Osteoblast (primary cell): Measurements from ENCODE around the gene PLEKHG4B. TPM values are rescaled to one million over a fixed set of nuclear protein-coding genes. Genes with fewer than 3 reads are reported as not detected.

Experiments used
- DNase-seq: peaks from one replicate; pipeline ENCODE4 v3.0.0; 2011; ENCODE audit warnings: low spot score, mixed read lengths; ENCODE audit not compliant: insufficient read length; ENCODE audit errors: missing footprints
- H2AFZ ChIP-seq: 2 replicates; pipeline ENCODE4 v1.6.0; 2011; ENCODE audit warnings: mild to moderate bottlenecking, low read length
- H3K27ac ChIP-seq: 2 replicates; pipeline ENCODE4 v1.5.1; 2011; ENCODE audit warnings: mild to moderate bottlenecking, low read depth, low read length, moderate library complexity
- H3K27me3 ChIP-seq: 2 replicates; pipeline ENCODE4 v1.6.0; 2012; ENCODE audit warnings: mild to moderate bottlenecking, control low read depth, inconsistent platforms, low read length, moderate library complexity; ENCODE audit not compliant: insufficient read depth
- H3K36me3 ChIP-seq: 2 replicates; pipeline ENCODE4 v1.5.1; 2011; ENCODE audit warnings: mild to moderate bottlenecking, low read length, control low read depth, moderate library complexity; ENCODE audit not compliant: insufficient read depth
- H3K4me1 ChIP-seq: 2 replicates; pipeline ENCODE4 v1.5.1; 2011; ENCODE audit warnings: mild to moderate bottlenecking, low read length, control low read depth, moderate library complexity; ENCODE audit not compliant: insufficient read depth
- H3K4me2 ChIP-seq: 2 replicates; pipeline ENCODE4 v1.6.0; 2011; ENCODE audit warnings: mild to moderate bottlenecking, low read length; ENCODE audit not compliant: insufficient read depth
- H3K4me3 ChIP-seq: fragments of 200-600 bp; sonication (generic); 3 replicates; pipeline ENCODE4 v1.5.1; 2012; ENCODE audit warnings: mild to moderate bottlenecking, low read length, inconsistent platforms; ENCODE audit not compliant: insufficient read depth
- H3K79me2 ChIP-seq: 2 replicates; pipeline ENCODE4 v1.6.0; 2012; ENCODE audit warnings: mild to moderate bottlenecking, low read length, control low read depth, inconsistent platforms; ENCODE audit not compliant: insufficient read depth
- H3K9me3 ChIP-seq: 2 replicates; pipeline ENCODE4 v1.5.1; 2011; ENCODE audit warnings: low read depth, low read length, control low read depth
- H4K20me1 ChIP-seq: 2 replicates; pipeline ENCODE4 v1.6.0; 2012; ENCODE audit warnings: mild to moderate bottlenecking, low read length, control low read depth; ENCODE audit not compliant: insufficient read depth
- total RNA-seq: library from RNA; depleted of rRNA; stranded (reverse); fragments of >200 nt; gene quantifications from 2 replicates; pipeline ENCODE4 v1.2.3, GENCODE V29; 2012
- TF ChIP-seq, protein P1 (sequence below): IDR thresholded peaks from 2 replicates; pipeline ENCODE4 v1.5.1; 2011; ENCODE audit warnings: mild to moderate bottlenecking, low read depth, low read length, moderate library complexity; ENCODE audit errors: extremely low read depth

PLEKHG4B gene
- total RNA-seq, 1 donor, result 0.36 TPM

DNA sequence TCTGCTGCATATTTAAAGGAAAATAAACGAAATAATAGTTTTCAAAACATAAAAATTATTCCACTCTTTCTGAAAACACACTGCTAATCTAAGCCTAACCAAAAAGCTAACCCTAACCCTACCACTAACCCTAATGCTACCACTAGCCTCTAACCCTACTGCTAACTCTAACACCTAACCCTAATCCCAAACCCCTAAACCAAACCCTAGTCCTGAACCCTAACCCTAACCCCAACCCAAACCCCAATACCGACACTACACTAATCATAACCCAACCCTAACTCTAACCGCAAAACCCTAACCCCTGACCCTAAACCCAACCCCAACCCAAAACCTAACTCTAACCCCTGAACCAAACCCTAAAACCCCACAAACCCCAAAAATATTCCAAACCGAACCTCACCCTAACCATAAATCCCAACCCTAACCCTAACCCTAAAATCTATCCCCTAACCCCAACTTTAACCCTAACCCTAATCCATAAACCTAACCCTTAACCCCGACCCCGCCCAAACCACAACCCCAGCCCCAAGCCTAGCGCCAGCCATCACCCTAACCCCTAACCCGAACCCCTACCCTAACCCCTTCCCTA, 41.9 kb upstream of the PLEKHG4B start:
- DNase-seq, result no peak
- TF ChIP-seq, protein P1, sequence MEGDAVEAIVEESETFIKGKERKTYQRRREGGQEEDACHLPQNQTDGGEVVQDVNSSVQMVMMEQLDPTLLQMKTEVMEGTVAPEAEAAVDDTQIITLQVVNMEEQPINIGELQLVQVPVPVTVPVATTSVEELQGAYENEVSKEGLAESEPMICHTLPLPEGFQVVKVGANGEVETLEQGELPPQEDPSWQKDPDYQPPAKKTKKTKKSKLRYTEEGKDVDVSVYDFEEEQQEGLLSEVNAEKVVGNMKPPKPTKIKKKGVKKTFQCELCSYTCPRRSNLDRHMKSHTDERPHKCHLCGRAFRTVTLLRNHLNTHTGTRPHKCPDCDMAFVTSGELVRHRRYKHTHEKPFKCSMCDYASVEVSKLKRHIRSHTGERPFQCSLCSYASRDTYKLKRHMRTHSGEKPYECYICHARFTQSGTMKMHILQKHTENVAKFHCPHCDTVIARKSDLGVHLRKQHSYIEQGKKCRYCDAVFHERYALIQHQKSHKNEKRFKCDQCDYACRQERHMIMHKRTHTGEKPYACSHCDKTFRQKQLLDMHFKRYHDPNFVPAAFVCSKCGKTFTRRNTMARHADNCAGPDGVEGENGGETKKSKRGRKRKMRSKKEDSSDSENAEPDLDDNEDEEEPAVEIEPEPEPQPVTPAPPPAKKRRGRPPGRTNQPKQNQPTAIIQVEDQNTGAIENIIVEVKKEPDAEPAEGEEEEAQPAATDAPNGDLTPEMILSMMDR, result no peak
- H3K9me3 ChIP-seq, result no peaks in the 10 kb centered on the region
- no peak overlapping the region for H2AFZ ChIP-seq
- no peaks in the 10 kb centered on the region for H4K20me1 ChIP-seq
- H3K36me3 ChIP-seq, result no peaks in the 10 kb centered on the region
- H3K27ac ChIP-seq, result no peak overlapping the region
- no peaks in the 10 kb centered on the region for H3K4me1 ChIP-seq
- no peak overlapping the region for H3K4me3 ChIP-seq
- H3K4me2 ChIP-seq, result no peak overlapping the region
- H3K27me3 ChIP-seq, result peaks cover 29% of the 10 kb centered on the region
- no peaks in the 10 kb centered on the region for H3K79me2 ChIP-seq

DNA sequence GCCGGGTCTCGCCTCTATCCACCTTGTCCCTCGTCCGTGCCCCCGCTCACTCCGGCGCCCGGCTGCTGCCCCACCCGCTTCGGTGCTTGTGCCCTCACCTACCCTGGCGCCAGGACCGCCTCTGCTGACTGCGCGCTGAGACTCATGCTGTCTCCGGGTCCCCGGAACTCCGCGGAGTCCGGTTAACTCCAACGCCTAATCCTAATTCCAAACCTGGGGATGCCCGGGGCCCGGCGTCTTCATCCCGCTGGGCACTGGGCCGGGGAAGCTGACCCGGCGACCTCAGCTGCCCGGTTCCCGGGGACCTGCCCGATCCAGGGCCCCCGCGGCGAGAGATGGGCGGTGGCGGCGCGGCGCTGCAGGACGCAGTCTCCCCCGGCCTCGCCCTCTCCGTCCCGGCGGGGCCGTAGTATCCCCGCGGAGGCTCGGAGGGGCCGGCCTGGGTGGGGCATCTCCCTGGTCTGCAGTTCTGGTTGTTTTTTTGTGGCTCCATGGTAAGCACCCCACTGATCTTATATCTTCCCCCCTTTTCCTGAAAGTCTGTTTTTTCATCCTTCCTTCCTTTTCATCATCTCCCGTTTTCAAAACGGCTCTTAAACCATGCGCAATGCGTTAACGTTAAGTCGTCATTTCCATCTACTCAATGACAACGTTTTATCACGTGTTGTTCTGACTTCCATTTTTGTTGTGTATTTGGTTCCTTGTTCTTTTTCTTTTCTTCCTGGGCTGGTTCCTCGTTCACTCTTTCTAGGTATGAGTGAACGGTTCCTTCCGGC, 41.1 kb upstream of the PLEKHG4B start:
- no peaks in the 10 kb centered on the region for H3K79me2 ChIP-seq
- H3K4me1 ChIP-seq, result no peaks in the 10 kb centered on the region
- no peak overlapping the region for H3K4me2 ChIP-seq
- H3K27ac ChIP-seq, result no peak overlapping the region
- TF ChIP-seq, protein P1, result no peak
- H4K20me1 ChIP-seq, result no peaks in the 10 kb centered on the region
- no peaks in the 10 kb centered on the region for H3K9me3 ChIP-seq
- DNase-seq, result peak; percentile 51
- H3K36me3 ChIP-seq, result no peaks in the 10 kb centered on the region
- H3K4me3 ChIP-seq, result no peak overlapping the region
- H3K27me3 ChIP-seq, result peaks cover 27% of the 10 kb centered on the region
- H2AFZ ChIP-seq, result no peak overlapping the region

DNA sequence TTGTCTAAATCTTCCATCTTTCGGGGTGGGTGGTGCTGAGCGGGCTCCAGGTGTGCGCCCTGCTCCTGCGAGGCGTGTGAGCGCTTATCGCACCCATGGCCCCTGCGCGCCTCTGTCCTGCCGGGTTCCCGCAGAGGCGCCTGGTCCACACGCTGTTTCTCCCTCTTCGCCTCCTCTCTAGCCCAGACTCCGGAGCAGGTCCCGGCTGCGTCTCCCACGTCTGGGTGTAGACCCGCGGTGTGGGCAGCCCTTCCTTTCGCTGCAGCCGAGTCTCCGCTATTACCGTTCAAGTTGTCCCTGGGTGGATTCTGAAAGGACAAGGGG, 40.5 kb upstream of the PLEKHG4B start:
- peak; percentile 58 for DNase-seq
- Histone ChIP-seq H3K9me3 (no peaks in the 10 kb centered on the region), H3K36me3 (no peaks in the 10 kb centered on the region), H3K79me2 (no peaks in the 10 kb centered on the region), H4K20me1 (no peaks in the 10 kb centered on the region), H3K4me3 (no peak overlapping the region), H3K27me3 (peaks cover 27% of the 10 kb centered on the region), H3K4me2 (no peak overlapping the region), H2AFZ (no peak overlapping the region), H3K4me1 (no peaks in the 10 kb centered on the region), H3K27ac (no peak overlapping the region)
- TF ChIP-seq, protein P1, result no peak

DNA sequence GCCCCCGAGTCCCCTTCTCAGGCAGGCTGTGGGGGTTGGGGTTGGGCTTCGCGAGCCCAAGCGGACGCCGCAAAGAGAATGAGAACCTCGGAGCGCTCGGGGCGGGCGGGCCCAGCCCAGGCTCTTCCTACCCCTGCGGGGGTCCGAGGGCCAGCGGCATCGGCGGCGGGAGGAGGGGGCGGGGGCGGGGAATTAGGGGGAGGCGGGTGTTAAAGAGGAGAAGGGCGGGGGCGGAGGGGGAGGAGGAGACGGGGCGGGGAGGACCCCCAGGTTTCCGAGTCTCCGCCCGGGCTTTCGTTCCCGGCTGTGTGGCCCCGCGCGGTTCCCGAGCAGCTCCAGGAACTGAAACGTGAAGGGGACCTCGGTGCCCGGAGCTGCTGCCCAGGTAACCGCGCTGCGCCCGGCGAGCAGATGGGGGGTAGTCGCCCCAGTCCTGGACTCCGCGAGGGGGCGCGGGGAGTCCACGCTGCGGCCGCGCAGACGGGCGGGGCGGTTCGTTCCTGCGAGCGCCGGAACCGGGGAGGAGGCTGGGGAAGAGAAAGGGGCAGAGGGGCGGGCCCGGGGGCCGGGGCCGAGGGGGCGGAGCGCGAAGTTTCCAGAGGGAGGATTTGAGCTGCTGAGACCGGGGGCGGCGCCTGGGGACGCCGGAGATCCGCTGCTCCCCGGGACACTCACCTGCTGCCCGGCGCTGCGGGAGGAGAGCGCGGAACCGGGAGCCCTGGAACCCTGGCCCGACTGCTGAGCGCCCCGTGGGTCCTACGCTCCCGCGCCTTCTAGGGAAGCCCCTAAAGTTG, 38.4 kb upstream of the PLEKHG4B start:
- H3K4me3 ChIP-seq, result peak overlapping the region; percentile 48
- no peak overlapping the region for H2AFZ ChIP-seq
- no peaks in the 10 kb centered on the region for H3K4me1 ChIP-seq
- TF ChIP-seq, protein P1, result no peak
- H3K4me2 ChIP-seq, result peak overlapping the region; percentile 43
- peak; percentile 83 for DNase-seq
- H3K27ac ChIP-seq, result no peak overlapping the region
- H4K20me1 ChIP-seq, result no peaks in the 10 kb centered on the region
- H3K9me3 ChIP-seq, result no peaks in the 10 kb centered on the region
- no peaks in the 10 kb centered on the region for H3K36me3 ChIP-seq
- peaks cover 27% of the 10 kb centered on the region for H3K27me3 ChIP-seq
- no peaks in the 10 kb centered on the region for H3K79me2 ChIP-seq
